Osteoblast (primary cell): ENCODE measurements around the gene RBM44. TPM values are rescaled to one million over a fixed set of nuclear protein-coding genes. Genes with fewer than 3 reads are reported as not detected.
A peak's percentile ranks its signal among the peaks of the same experiment; 100 is the strongest.
"Not testable (repeated sequence)": the region's sequence is repeated elsewhere in the genome, so short reads cannot be mapped to it uniquely, and the experiment has no call there.

Source experiments
- DNase-seq: peaks from one replicate; pipeline ENCODE4 v3.0.0; 2011; ENCODE audit warnings: low spot score, mixed read lengths; ENCODE audit not compliant: insufficient read length; ENCODE audit errors: missing footprints
- H2AFZ ChIP-seq: 2 replicates; pipeline ENCODE4 v1.6.0; 2011; ENCODE audit warnings: mild to moderate bottlenecking, low read length
- H3K27ac ChIP-seq: 2 replicates; pipeline ENCODE4 v1.5.1; 2011; ENCODE audit warnings: mild to moderate bottlenecking, low read depth, low read length, moderate library complexity
- H3K27me3 ChIP-seq: 2 replicates; pipeline ENCODE4 v1.6.0; 2012; ENCODE audit warnings: mild to moderate bottlenecking, control low read depth, inconsistent platforms, low read length, moderate library complexity; ENCODE audit not compliant: insufficient read depth
- H3K36me3 ChIP-seq: 2 replicates; pipeline ENCODE4 v1.5.1; 2011; ENCODE audit warnings: mild to moderate bottlenecking, low read length, control low read depth, moderate library complexity; ENCODE audit not compliant: insufficient read depth
- H3K4me1 ChIP-seq: 2 replicates; pipeline ENCODE4 v1.5.1; 2011; ENCODE audit warnings: mild to moderate bottlenecking, low read length, control low read depth, moderate library complexity; ENCODE audit not compliant: insufficient read depth
- H3K4me2 ChIP-seq: 2 replicates; pipeline ENCODE4 v1.6.0; 2011; ENCODE audit warnings: mild to moderate bottlenecking, low read length; ENCODE audit not compliant: insufficient read depth
- H3K4me3 ChIP-seq: fragments of 200-600 bp; sonication (generic); 3 replicates; pipeline ENCODE4 v1.5.1; 2012; ENCODE audit warnings: mild to moderate bottlenecking, low read length, inconsistent platforms; ENCODE audit not compliant: insufficient read depth
- H3K79me2 ChIP-seq: 2 replicates; pipeline ENCODE4 v1.6.0; 2012; ENCODE audit warnings: mild to moderate bottlenecking, low read length, control low read depth, inconsistent platforms; ENCODE audit not compliant: insufficient read depth
- H3K9me3 ChIP-seq: 2 replicates; pipeline ENCODE4 v1.5.1; 2011; ENCODE audit warnings: low read depth, low read length, control low read depth
- H4K20me1 ChIP-seq: 2 replicates; pipeline ENCODE4 v1.6.0; 2012; ENCODE audit warnings: mild to moderate bottlenecking, low read length, control low read depth; ENCODE audit not compliant: insufficient read depth
- CTCF ChIP-seq: IDR thresholded peaks from 2 replicates; pipeline ENCODE4 v1.5.1; 2011; ENCODE audit warnings: mild to moderate bottlenecking, low read depth, low read length, moderate library complexity; ENCODE audit errors: extremely low read depth
- total RNA-seq: library from RNA; depleted of rRNA; stranded (reverse); fragments of >200 nt; gene quantifications from 2 replicates; pipeline ENCODE4 v1.2.3, GENCODE V29; 2012

Gene RBM44
- total RNA-seq, 1 donor: 0.72 TPM

DNA sequence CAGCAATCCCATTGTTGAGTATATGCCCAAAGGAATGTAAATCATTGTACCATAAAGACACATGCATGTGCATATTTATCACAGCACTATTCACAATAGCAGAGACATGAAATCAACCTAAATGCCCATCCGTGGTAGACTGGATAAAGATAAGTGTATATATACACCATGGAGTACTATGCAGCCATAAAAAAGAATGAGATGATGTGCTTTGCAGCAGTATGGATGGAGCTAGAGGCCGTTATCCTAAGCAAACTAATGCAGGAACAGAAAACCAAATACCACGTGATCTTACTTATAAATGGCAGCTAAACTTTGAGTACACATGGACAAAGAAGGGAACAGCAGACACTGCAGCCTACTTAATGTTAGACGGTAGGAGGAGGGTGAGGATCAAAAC is 42.5 kb downstream of the RBM44 start:
- H2AFZ ChIP-seq: no peak overlapping the region
- H3K36me3 ChIP-seq: no peaks in the 10 kb centered on the region
- no peak overlapping the region for H3K4me3 ChIP-seq
- no peak overlapping the region for H3K27ac ChIP-seq
- no peak for TF ChIP-seq CTCF
- peaks cover 3% of the 10 kb centered on the region for H3K27me3 ChIP-seq
- no peak for DNase-seq
- H3K79me2 ChIP-seq: no peaks in the 10 kb centered on the region
- H4K20me1 ChIP-seq: no peaks in the 10 kb centered on the region
- H3K4me1 ChIP-seq: no peaks in the 10 kb centered on the region
- no peaks in the 10 kb centered on the region for H3K9me3 ChIP-seq
- no peak overlapping the region for H3K4me2 ChIP-seq

- not testable (repeated sequence) for H3K79me2 ChIP-seq, DNase-seq, H3K4me2 ChIP-seq
These were observed 50.4 kb downstream of the RBM44 start for GRCh38 chr2:237848940-237849339.

DNA sequence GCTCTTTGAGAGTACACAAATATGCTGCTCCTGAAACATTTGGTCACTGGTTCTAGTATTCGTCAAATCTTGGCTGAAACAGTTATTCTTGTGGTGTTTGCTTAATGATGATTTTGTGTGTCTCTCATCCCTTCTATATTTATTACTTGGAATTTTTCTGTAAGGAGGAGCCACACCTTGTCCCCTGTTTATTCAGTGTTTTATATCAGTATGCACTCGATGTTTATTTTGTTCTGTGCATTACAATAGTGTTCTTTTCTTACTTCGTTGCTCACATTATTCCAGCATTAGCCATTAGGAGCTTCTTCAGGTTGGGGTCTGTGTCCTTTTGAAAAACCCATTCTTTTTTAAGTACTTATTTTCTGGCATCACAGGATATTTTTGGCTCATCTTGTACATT is 55.7 kb downstream of the RBM44 start:
- Histone ChIP-seq H3K27me3 (peaks cover 10% of the 10 kb centered on the region), H3K27ac (no peak overlapping the region), H3K9me3 (no peaks in the 10 kb centered on the region), H3K4me2 (no peak overlapping the region), H3K4me1 (peaks cover 7% of the 10 kb centered on the region), H3K36me3 (no peaks in the 10 kb centered on the region), H3K79me2 (no peaks in the 10 kb centered on the region), H3K4me3 (no peak overlapping the region), H2AFZ (no peak overlapping the region), H4K20me1 (no peaks in the 10 kb centered on the region)
- no peak for TF ChIP-seq CTCF
- no peak for DNase-seq

More at GRCh38 chr2:237848940-237849339, 50.4 kb downstream of the RBM44 start:
- not testable (repeated sequence) for H3K9me3 ChIP-seq, H3K4me3 ChIP-seq, H3K27ac ChIP-seq, H3K36me3 ChIP-seq, H3K4me1 ChIP-seq, H2AFZ ChIP-seq, H3K27me3 ChIP-seq, H4K20me1 ChIP-seq

- H3K4me2 ChIP-seq: no peak overlapping the region
- H3K4me1 ChIP-seq: peaks cover 13% of the 10 kb centered on the region
- no peaks in the 10 kb centered on the region for H3K36me3 ChIP-seq
- peaks cover 14% of the 10 kb centered on the region for H3K27me3 ChIP-seq
- DNase-seq: peak; percentile 37
- no peaks in the 10 kb centered on the region for H4K20me1 ChIP-seq
- no peak for TF ChIP-seq CTCF
- no peak overlapping the region for H3K27ac ChIP-seq
- no peak overlapping the region for H3K4me3 ChIP-seq
- H2AFZ ChIP-seq: no peak overlapping the region
- no peaks in the 10 kb centered on the region for H3K9me3 ChIP-seq
- H3K79me2 ChIP-seq: no peaks in the 10 kb centered on the region
These were observed 59.2 kb downstream of the RBM44 start for GRCh38 chr2:237857791-237858190.
